NB4 (cell line): ENCODE results near the gene HS3ST4.

ENCODE experiments used
- DNase-seq: peaks from one replicate; pipeline ENCODE4 v3.0.0; 2010; ENCODE audit warnings: low read depth
- H3K4me3 ChIP-seq: one replicate; pipeline ENCODE4 v1.5.1; 2011; ENCODE audit warnings: mild to moderate bottlenecking, low read depth, low read length, moderate library complexity
- MYC ChIP-seq: IDR thresholded peaks from 2 replicates; pipeline ENCODE4 v1.6.1; 2011; ENCODE audit warnings: low read depth, low read length
- POLR2A ChIP-seq: IDR thresholded peaks from 2 replicates; pipeline ENCODE4 v1.6.1; 2011; ENCODE audit warnings: mild to moderate bottlenecking; ENCODE audit not compliant: insufficient read length; ENCODE audit errors: extremely low read depth
- TF ChIP-seq, protein P1 (sequence below): IDR thresholded peaks from 2 replicates; pipeline ENCODE4 v1.6.1; 2011; ENCODE audit warnings: low read depth, low read length
- TF ChIP-seq, protein P2 (sequence below): IDR thresholded peaks from one replicate; pipeline ENCODE4 v1.5.1; 2012; ENCODE audit warnings: low read depth, low read length

Gene HS3ST4

DNA sequence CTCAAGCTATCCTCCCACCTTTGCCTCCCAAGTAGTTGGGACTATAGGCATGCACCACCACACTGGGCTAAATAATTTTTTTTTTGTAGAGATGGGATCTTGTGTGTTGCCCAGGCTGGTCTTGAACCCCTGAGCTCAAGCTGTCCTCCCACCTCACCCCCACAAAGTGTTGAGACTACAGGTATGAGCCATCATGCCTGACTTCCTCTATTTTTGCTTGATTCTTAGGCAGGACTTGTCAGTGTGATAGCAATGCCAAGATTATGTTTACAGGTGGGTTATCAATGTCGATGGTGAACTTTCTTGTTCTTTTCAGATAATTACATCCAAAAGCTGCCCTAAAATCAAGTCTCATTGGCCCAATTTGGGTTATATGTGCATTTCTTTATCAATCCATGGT lies 96.9 kb downstream of the HS3ST4 start:
- no peak for TF ChIP-seq MYC
- TF ChIP-seq POLR2A, result no peak
- TF ChIP-seq, protein P1, sequence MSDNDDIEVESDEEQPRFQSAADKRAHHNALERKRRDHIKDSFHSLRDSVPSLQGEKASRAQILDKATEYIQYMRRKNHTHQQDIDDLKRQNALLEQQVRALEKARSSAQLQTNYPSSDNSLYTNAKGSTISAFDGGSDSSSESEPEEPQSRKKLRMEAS, result no peak
- TF ChIP-seq, protein P2, sequence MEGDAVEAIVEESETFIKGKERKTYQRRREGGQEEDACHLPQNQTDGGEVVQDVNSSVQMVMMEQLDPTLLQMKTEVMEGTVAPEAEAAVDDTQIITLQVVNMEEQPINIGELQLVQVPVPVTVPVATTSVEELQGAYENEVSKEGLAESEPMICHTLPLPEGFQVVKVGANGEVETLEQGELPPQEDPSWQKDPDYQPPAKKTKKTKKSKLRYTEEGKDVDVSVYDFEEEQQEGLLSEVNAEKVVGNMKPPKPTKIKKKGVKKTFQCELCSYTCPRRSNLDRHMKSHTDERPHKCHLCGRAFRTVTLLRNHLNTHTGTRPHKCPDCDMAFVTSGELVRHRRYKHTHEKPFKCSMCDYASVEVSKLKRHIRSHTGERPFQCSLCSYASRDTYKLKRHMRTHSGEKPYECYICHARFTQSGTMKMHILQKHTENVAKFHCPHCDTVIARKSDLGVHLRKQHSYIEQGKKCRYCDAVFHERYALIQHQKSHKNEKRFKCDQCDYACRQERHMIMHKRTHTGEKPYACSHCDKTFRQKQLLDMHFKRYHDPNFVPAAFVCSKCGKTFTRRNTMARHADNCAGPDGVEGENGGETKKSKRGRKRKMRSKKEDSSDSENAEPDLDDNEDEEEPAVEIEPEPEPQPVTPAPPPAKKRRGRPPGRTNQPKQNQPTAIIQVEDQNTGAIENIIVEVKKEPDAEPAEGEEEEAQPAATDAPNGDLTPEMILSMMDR, result no peak
- no peak overlapping the region for H3K4me3 ChIP-seq
- no peak for DNase-seq

DNA sequence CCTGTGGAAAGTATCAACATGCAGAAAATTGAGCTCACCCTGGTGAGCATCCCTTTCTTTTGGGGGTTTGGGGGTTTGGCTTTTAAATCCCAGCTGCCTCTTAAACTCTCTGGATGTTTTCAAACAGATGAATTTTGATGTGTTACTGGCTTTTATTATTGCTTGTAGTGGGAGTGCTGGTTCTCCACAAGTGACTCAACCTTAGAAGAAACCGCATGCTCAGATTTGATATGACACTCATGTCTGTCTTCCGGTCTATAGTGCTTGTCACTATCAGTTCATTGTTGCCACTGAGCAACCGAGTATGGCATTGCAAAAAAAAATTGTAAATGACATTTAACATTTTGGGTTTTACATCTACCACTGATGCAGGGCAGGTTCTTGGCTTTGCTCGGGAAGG lies 104.5 kb downstream of the HS3ST4 start:
- no peak for TF ChIP-seq MYC
- TF ChIP-seq, protein P2, result no peak
- TF ChIP-seq POLR2A, result no peak
- TF ChIP-seq, protein P1, result no peak
- H3K4me3 ChIP-seq, result no peak overlapping the region
- no peak for DNase-seq

DNA sequence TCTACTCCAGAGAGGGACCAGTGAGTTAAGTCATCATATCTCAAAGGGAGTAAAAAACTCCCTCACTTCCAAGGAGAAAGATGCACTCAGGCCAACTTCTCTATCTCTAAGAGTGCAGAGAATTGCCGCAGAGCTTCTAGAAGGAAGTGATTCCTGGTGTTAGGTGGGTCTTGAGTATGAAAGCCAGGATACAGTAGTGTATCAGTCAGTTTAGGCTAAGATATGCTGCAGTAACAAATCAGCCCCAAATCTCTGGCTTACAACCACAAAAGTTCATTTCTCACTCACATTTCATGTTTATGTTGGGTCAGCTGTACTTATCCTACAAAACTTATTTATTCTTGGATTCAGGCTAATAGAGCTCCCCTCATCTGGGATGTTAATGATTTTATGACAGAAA lies 106.3 kb downstream of the HS3ST4 start:
- TF ChIP-seq, protein P1, result no peak
- TF ChIP-seq POLR2A, result no peak
- TF ChIP-seq, protein P2, result no peak
- no peak for TF ChIP-seq MYC
- no peak for DNase-seq
- H3K4me3 ChIP-seq, result no peak overlapping the region

DNA sequence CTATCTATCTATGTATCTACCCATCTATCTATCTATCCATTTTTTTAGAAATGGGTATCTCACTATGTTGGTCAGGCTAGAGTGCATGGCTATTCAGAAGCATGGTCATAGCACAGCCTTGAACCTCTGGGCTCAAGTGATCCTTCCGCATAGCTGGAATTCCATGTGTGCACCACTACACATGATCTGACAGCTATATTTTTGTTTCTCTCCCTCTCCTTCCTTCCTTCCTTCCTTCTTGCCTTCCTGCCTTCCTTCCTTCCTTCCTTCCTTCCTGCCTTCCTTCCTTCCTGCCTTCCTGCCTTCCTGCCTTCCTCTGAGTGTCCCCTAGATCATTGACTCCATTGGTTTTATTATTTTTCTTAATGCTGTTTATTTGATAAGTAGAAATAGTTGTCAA lies 108.1 kb downstream of the HS3ST4 start:
- DNase-seq, result no peak
- TF ChIP-seq, protein P2, result no peak

DNA sequence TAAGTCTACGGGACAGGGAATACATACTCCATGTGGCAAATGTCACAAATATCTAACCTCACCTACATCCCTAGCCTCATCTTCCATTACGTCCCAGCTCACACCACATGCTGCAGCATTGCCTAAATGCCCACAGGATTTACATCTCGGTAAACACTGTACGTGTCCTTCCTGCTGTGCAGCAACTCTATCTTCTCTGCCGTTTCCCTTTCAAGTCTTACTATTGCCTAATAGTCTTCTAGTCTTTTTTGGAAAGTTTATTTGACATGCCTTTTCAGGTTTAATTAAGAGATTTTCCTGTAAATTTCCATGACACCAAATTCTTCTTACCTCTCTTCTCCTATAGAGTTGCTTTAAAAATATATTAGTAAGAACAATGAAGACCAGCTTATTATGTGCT lies 120.5 kb downstream of the HS3ST4 start:
- TF ChIP-seq, protein P1, result no peak
- TF ChIP-seq MYC, result no peak
- TF ChIP-seq, protein P2, result no peak
- TF ChIP-seq POLR2A, result no peak

More for the DNA sequence above, 108.1 kb downstream of the HS3ST4 start:
- no peak overlapping the region for H3K4me3 ChIP-seq

DNA sequence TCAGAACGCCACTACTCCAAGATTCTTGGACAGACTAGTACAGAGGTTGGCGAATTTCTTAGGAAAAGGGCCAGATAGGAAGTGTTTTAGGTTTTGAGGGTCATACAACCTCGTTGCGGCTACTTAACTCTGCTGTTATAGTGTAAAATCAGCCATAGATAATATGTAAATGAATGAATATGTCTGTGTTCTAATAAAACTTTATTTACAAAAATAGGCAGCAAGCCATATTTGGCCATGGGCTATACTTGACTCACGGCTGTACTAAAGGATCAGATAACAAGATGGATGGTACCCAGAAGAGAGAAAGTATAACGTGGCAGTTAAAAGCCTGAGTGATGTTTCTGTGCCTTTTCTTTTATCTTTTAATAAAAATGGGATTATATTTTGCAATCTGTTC lies 125.5 kb downstream of the HS3ST4 start:
- TF ChIP-seq POLR2A, result no peak
- TF ChIP-seq, protein P2, result no peak
- no peak for TF ChIP-seq MYC
- TF ChIP-seq, protein P1, result no peak
- H3K4me3 ChIP-seq, result no peak overlapping the region
- no peak for DNase-seq

More for the DNA sequence above, 120.5 kb downstream of the HS3ST4 start:
- no peak overlapping the region for H3K4me3 ChIP-seq
- DNase-seq, result no peak
